Right cardiac atrium (tissue), 5 donors: ENCODE results near the gene HRH3. TPM values are rescaled to one million over a fixed set of nuclear protein-coding genes. Genes with fewer than 3 reads are reported as not detected.

Experiments
- ATAC-seq, 2 donors: fragments of 200-7000 bp; cut with Tn5 transposase; one replicate each; pipeline versions ENCODE4 v1.8.0 to v1.9.1; 2020; ENCODE audit warnings: moderate library complexity in 2 of 2, mild to moderate bottlenecking in 1 of 2
- DNase-seq, 3 donors: peaks; one replicate each; pipeline ENCODE4 v3.0.0-alpha.2; 2020
- H3K27ac ChIP-seq: one replicate; pipeline ENCODE4 v1.5.1; 2013; ENCODE audit warnings: mild to moderate bottlenecking, low read length, control low read depth, moderate library complexity
- H3K27me3 ChIP-seq: one replicate; pipeline ENCODE4 v1.6.1; 2013; ENCODE audit not compliant: control insufficient read depth, insufficient read depth
- H3K4me1 ChIP-seq: one replicate; pipeline ENCODE4 v1.6.1; 2013; ENCODE audit warnings: low read length; ENCODE audit not compliant: control insufficient read depth, insufficient read depth
- H3K4me3 ChIP-seq: one replicate; pipeline ENCODE4 v1.5.1; 2013; ENCODE audit warnings: low read length, control low read depth
- H3K9me3 ChIP-seq: one replicate; pipeline ENCODE4 v1.6.1; 2013; ENCODE audit warnings: low read length; ENCODE audit not compliant: control insufficient read depth
- WGBS: extraction: QIAGEN DNeasy Blood & Tissue Kit; methylation state at CpG from one replicate; pipeline ENCODE4 v1.1.7; 2013; 5-methylcytosine and 5-hydroxymethylcytosine counted together
- intact Hi-C, 4 donors: fragments of 100-400 bp; cut with DNase I; formaldehyde crosslinking; loops; one replicate each; pipeline versions ENCODE4 v1.11.0 to v1.14.0; 2022 to 2023
- polyA plus RNA-seq: library from polyadenylated mRNA; stranded (reverse); fragments of 200-250 nt; gene quantifications from one replicate; pipeline ENCODE4 v1.2.3, GENCODE V29; 2013
- total RNA-seq, 4 donors: library from RNA; stranded (reverse); fragmentation: NEBNext Ultra II Directional; extraction: Animal tissue kit (Norgen Biotek cat#: 25700); gene quantifications; one replicate each; pipeline ENCODE4 v1.2.1, GENCODE V29; 2021
- donor health status: healthy with polysubstance abuse.
- donor health status: DM: no; HTN: yes; CAD: no.
- donor health status: DM: no; HTN: no; CAD: no.
- donor health status: DM: no; HTN: yes; CAD: no; lungs with severe emphysema.
- donor health status: DM: yes; HTN: yes; CAD: no.

HRH3 gene
- total and polyA plus RNA-seq, 5 donors = not detected

DNA sequence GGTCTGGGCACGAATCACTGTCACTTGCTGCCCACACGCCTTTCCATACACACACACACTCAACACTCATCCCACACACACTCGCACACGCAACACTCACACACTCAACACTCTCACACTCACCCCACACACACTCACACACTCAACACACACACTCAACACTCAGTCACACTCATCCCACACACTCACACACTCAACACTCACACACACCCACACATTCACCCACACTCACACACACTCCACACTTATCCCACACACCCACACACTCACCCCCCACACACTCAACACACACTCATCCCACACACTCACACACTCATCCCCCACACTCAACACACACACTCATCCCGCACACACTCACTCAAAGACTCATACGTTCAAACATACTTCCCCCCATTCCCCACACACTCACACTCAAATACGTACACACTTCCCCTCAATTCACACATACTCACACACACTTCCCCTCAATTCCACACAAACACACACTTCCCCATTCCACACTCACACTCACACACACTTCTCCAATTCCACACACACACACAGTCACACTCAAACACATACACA is 9.0 kb upstream of the HRH3 start:
- ATAC-seq = no peak
- WGBS = 79% methylated on average over 7 of the region's 7 CpGs
- intact Hi-C loops = no loop called here
- Histone ChIP-seq H3K9me3 (no peaks in the 10 kb centered on the region), H3K4me3 (no peak overlapping the region), H3K27me3 (no peaks in the 10 kb centered on the region), H3K27ac (no peak overlapping the region), H3K4me1 (no peaks in the 10 kb centered on the region)
- DNase-seq = no peak

DNA sequence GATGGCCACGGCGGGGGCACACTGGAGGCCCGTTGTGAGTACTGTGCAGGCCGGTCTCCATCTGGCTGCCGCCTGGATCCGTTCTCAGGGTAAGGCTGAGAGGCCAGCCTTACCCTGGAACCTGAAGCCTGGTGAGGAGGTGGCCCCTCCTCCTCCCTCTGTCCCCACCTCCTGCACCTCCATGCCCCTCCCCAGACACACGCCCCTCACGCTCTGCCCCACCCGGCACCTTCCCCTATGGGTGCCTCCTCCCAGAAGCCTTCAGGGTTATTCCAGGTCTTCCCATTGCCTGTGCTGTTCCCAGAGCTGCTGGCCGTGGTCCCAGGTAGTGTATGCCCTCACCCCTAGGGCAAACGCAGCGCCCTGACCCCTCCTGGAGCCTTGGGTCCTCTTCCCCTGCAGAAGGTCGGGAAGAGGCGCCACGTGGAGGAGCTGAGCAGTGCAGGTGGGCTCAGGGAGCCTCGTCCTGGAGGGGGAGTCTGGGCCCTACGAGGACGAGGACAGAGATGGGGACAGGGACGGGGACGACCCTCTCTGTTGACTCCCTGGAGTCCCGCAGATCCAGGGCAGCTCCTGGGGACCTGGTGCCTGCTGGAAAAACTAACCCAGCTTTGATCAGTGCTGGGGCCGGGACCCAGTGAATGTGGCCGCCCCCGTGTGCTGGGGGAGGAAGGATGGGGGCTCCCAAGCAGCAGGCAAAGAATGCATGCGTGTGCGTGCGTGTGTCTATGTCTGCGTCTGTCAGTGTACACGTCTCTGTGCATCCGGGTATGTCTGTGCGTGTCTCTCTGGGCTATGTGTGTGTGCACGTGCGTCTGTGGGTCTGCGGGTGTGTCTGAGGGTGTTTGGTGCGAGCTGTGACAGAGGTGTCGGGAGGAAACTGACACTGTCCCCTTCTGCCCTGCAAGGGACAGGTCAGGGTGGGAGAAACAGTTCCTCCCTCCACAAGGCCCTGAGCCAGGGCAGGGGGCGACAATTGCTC is 8.2 kb upstream of the HRH3 start:
- peak in 1 of 3 donors; percentile 33 for DNase-seq
- no peak overlapping the region for H3K4me3 ChIP-seq
- peak in 1 of 2 donors; percentile 6 for ATAC-seq
- no peaks in the 10 kb centered on the region for H3K4me1 ChIP-seq
- WGBS = 55% methylated on average over 37 of the region's 37 CpGs
- H3K27me3 ChIP-seq = no peaks in the 10 kb centered on the region
- no peaks in the 10 kb centered on the region for H3K9me3 ChIP-seq
- H3K27ac ChIP-seq = no peak overlapping the region
- intact Hi-C loops = no loop called here

DNA sequence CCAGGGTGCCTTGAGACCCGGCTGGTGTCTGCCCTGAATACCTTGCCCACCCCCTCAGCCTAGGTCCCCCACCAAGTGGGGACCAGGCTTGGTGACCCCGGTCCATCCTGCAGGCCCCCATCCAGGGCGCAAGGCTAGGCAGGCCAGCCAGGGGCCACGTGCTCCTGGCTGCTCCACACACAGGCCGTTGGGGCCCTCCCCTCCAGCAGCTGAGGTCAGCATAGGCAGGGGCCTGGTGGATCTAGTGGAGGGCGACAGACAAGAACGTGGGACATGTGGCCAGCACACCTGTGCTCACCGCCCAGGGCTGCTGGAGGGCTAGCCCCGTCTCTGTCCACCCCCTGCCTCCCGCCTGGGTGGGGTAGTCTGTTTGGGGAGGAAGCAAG is 7.5 kb upstream of the HRH3 start:
- H3K9me3 ChIP-seq = no peaks in the 10 kb centered on the region
- no peak overlapping the region for H3K27ac ChIP-seq
- H3K27me3 ChIP-seq = no peaks in the 10 kb centered on the region
- no peak overlapping the region for H3K4me3 ChIP-seq
- DNase-seq (no peak), ATAC-seq (peak in 1 of 2 donors; percentile 5)
- 62% methylated on average over 10 of the region's 10 CpGs for WGBS
- intact Hi-C loops = no loop called here
- H3K4me1 ChIP-seq = no peaks in the 10 kb centered on the region

DNA sequence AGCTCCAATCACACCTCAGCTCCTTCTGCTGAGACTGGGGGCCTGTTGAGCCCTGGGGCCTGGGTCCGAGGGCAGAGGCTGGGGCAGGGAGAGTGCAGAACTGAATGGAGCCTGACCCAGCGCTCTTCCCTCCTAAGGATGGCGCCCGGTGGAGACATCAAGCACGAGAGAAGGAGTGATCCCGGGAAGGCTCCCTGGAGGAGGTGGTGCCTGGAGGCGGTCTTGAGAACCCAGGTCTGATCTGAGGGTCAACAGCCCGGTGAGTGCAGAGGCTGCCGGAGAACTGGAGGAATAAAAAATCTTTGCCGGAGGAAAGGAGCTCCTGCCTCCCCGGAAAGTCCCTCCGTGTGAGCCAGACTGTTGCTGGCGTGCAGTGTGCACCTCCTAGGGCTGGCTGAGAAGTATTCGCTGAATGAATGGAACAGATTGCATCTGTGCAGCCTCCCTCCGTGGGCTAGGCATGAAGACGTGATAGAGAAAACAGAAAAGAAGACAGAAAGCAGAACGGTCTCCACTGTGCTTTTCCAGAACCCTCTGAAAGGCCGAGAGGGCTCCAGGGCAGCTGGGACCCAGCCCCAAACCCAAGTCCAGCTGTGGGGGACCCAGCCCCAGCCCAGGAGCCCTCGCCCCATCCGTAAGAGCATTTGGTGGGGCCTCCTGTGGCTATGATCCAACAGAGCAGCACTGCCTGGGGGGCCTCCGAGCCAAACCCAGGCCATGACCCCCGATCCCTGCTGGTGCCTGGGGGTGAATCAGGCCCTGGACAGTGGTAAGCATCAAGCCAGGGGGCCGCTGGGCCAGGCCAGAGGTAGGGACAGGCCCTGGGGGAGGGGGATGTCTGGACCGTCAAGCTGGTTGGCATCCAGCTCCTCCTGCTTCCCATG is 6.9 kb upstream of the HRH3 start:
- DNase-seq (no peak), ATAC-seq (no peak)
- H3K4me1 ChIP-seq = no peaks in the 10 kb centered on the region
- no peaks in the 10 kb centered on the region for H3K27me3 ChIP-seq
- WGBS = 68% methylated on average over 24 of the region's 24 CpGs
- intact Hi-C loops = no loop called here
- H3K9me3 ChIP-seq = no peaks in the 10 kb centered on the region
- H3K27ac ChIP-seq = no peak overlapping the region
- H3K4me3 ChIP-seq = no peak overlapping the region

DNA sequence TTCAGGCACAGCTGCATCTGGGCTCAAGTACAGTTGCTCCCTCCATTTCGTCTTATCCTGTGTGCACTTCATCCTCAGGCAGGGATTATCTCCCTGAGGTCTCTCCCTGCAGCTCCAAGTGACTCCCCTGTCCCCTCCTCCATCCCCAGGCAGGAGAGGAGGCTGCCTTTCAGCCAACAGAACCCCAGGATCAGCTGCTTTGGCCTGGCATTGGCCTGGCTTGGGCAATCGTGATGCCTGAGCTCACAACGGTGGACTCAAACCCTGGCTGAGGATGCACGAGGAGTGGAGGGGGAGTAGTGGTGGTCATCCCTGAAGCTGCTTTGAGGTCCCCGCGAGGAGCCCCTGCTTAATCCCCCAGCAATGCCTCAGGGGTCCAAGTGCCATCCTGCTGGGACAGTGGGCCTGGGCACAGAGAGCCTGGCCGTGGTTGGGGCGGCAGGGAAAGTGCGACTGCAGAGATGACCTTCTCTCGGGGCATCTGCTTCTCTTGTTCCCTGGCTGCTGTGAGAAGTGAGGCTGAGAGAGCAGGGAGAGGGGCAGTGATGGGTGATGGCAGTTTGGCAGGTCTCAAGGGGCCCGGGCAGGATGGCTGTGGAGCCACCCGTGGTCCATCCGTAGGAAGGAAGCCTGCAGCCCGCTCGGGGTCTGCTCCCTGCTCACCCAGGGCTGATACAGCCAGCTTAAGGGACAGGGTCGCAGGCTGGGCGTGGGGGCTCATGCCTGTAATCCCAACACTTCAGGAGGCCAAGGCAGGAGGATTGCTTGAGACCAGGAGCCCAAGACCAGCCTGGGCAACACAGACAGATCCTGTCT is 6.0 kb upstream of the HRH3 start:
- DNase-seq (no peak), ATAC-seq (no peak)
- H3K4me3 ChIP-seq = no peak overlapping the region
- no peaks in the 10 kb centered on the region for H3K4me1 ChIP-seq
- H3K27ac ChIP-seq = no peak overlapping the region
- intact Hi-C loops = no loop called here
- 79% methylated on average over 17 of the region's 17 CpGs for WGBS
- no peaks in the 10 kb centered on the region for H3K27me3 ChIP-seq
- H3K9me3 ChIP-seq = no peaks in the 10 kb centered on the region

DNA sequence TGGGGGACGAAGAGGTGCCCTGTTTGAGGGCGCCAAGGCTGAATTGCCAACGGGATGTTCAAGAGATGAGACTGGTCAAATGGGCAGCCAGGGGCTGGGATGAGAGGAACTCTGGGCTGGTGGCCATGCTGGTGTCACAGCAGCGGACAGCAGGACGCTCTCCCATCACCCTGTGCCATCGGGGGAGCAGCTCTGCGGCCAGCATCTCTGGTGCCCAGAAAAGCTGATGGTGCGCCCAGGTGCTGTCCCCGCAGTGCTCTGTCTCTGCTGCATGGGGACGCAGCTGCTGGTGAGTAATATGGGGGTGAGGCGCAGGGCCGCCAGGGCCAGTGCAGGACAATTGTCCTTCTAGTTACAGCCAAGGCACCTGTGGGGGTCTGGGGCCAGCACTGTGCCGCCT is 4.9 kb upstream of the HRH3 start:
- no peaks in the 10 kb centered on the region for H3K27me3 ChIP-seq
- intact Hi-C loops = no loop called here

DNA sequence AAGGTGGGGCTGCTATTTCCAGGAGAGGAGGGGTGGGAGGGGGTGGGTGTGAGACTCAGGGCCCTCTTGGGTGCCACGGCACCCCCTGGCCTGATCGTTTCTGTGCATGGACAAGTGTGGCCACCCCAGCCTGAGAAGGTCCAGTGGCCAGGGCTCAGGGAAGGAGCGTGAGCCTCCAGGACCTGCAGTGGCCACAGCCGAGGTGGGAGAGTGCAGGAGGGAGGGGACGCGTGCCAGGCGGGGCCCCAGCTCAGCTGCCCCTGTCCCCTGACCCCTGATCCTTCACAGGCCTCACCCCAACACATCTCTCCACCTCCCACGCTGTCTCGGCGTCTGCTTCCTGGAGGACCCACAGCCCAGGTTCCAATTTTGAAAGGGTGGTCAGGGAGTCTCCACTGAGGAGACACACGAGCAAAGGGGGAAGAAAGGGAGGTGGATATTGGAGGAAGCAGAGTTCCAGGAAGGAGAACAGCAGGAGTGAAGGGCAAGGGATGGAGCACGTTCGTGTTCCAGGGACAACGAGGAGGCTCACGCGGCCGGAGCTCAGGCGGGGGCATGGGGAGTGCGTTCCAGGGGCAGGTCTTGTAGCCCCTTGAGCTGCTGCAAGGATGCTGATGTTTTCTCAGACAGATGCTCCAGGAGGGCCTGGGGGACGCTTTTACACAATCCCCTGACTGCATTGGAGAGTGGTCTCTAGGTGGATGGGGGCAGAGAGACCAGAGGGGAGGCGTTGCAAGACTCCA is 4.2 kb upstream of the HRH3 start:
- DNase-seq = no peak
- no peak overlapping the region for H3K4me3 ChIP-seq
- H3K4me1 ChIP-seq = no peaks in the 10 kb centered on the region
- 59% methylated on average over 21 of the region's 21 CpGs for WGBS
- H3K27ac ChIP-seq = no peak overlapping the region
- no peaks in the 10 kb centered on the region for H3K27me3 ChIP-seq
- intact Hi-C loops = no loop called here
- ATAC-seq = no peak
- no peaks in the 10 kb centered on the region for H3K9me3 ChIP-seq

More for the DNA sequence above, 4.9 kb upstream of the HRH3 start:
- no peak for ATAC-seq
- Histone ChIP-seq H3K9me3 (no peaks in the 10 kb centered on the region), H3K4me3 (no peak overlapping the region), H3K27ac (no peak overlapping the region), H3K4me1 (no peaks in the 10 kb centered on the region)
- WGBS = 89% methylated on average over 13 of the region's 13 CpGs
- DNase-seq = no peak

DNA sequence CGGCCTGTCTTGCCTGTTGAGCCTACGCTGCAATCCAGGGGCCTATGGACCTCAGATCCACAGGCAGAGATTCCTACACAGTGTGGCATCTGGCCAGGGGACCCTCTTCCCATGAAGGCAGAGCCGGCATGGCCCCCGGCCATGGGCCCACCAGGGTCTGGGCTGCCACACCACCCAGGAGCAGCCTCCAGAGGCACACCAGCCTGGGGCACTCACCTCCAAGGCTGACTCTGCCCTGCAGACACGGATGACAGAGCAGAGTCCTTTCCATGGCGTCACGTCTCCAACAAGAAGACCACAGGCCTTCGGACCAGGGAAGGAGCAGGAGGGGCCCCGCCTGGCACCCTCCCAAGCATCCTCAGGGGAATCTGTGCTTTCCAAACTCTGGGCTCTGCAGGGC is 3.5 kb upstream of the HRH3 start:
- no peak for ATAC-seq
- no peak for DNase-seq
- 81% methylated on average over 9 of the region's 9 CpGs for WGBS
- no peaks in the 10 kb centered on the region for H3K9me3 ChIP-seq
- H3K27ac ChIP-seq = no peak overlapping the region
- intact Hi-C loops = no loop called here
- H3K4me1 ChIP-seq = no peaks in the 10 kb centered on the region
- no peaks in the 10 kb centered on the region for H3K27me3 ChIP-seq
- H3K4me3 ChIP-seq = no peak overlapping the region

DNA sequence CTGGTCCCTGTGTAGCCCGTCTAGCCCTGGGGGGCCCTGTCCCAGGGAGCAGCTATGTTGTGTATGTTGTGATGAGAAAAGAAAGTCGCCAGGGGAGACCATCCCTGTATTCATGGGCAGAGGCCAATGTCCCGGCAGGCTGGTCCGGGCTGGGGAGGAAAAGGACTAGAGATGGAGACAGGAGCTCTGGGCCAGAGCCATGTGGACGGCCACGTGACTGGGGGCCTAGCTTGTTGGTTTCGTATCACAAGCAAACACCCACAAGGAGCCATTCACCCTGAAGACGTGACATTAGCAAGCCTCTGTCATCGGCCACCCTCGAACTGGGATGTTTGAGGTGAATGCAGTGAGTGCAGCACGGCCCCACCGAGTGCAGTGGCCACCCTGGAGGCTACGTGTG is 2.9 kb upstream of the HRH3 start:
- DNase-seq (no peak), ATAC-seq (no peak)
- H3K4me3 ChIP-seq = no peak overlapping the region
- no peaks in the 10 kb centered on the region for H3K4me1 ChIP-seq
- H3K9me3 ChIP-seq = no peaks in the 10 kb centered on the region
- 71% methylated on average over 13 of the region's 13 CpGs for WGBS
- no peak overlapping the region for H3K27ac ChIP-seq
- intact Hi-C loops = no loop called here
- no peaks in the 10 kb centered on the region for H3K27me3 ChIP-seq

DNA sequence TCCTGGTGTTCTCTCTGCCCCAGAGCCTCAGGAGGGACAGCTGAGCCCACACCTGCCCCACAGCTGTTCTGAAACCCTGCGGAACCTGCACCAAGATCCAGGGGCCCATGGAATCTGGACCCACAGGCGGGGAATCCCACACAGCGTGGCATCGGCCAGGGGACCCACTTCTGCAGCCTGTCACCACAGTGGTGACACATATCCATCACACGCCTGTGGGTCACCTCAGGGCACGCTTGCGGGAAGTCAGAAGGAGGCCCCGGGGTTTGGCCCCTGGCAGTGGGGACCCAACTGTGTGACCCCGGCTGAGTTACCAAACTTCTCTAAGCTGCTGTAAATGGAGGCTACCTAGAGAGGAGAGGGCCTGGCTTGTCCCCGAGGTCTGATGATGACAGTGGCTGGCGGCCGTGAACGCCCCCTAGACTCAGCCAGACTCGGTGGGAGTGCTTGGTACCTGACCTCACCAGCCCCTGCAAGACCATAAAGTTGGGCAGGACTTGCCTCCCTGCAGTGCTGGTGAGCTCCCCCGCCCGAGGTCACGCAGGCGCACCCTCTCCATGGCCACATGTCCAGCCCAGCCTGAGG is 2.3 kb upstream of the HRH3 start:
- 83% methylated on average over 18 of the region's 18 CpGs for WGBS

More for the DNA sequence above, 2.3 kb upstream of the HRH3 start:
- ATAC-seq (no peak), DNase-seq (no peak)
- intact Hi-C loops = no loop called here
- no peaks in the 10 kb centered on the region for H3K4me1 ChIP-seq
- no peaks in the 10 kb centered on the region for H3K27me3 ChIP-seq
- H3K27ac ChIP-seq = no peak overlapping the region
- H3K4me3 ChIP-seq = no peak overlapping the region
- H3K9me3 ChIP-seq = no peaks in the 10 kb centered on the region
